Loucy (cell line): ENCODE data around the gene ASPG.

Experiments used
- H2AFZ ChIP-seq: fragments of 200-600 bp; sonication (generic); 2 replicates; pipeline ENCODE4 v1.6.0; 2016; ENCODE audit warnings: antibody characterized with exemption, mild to moderate bottlenecking, low read length, moderate library complexity
- H3F3A ChIP-seq: fragments of 200-600 bp; 2 replicates; pipeline ENCODE4 v1.6.0; 2016; ENCODE audit warnings: antibody characterized with exemption, low read depth, mild to moderate bottlenecking
- H3K27me3 ChIP-seq: fragments of 200-600 bp; sonication (generic); 2 replicates; pipeline ENCODE4 v1.6.1; 2014; ENCODE audit warnings: low read length, mild to moderate bottlenecking; ENCODE audit not compliant: insufficient read depth, poor library complexity, severe bottlenecking
- H3K36me3 ChIP-seq: fragments of 200-600 bp; sonication (generic); 2 replicates; pipeline ENCODE4 v1.6.1; 2016; ENCODE audit warnings: low read length; ENCODE audit not compliant: insufficient read depth
- H3K4me1 ChIP-seq: fragments of 200-600 bp; sonication (generic); 2 replicates; pipeline ENCODE4 v1.5.1; 2014; ENCODE audit warnings: low read length, mild to moderate bottlenecking; ENCODE audit not compliant: insufficient read depth, poor library complexity, severe bottlenecking
- H3K4me2 ChIP-seq: fragments of 200-600 bp; sonication (generic); 2 replicates; pipeline ENCODE4 v1.6.0; 2014; ENCODE audit warnings: antibody characterized with exemption, low read length, low read depth, mild to moderate bottlenecking; ENCODE audit not compliant: poor library complexity, severe bottlenecking
- H3K4me3 ChIP-seq: fragments of 200-600 bp; sonication (generic); 2 replicates; pipeline ENCODE4 v1.5.1; 2014; ENCODE audit warnings: low read length, mild to moderate bottlenecking, mixed read lengths; ENCODE audit not compliant: poor library complexity, severe bottlenecking
- H3K79me2 ChIP-seq: fragments of 200-600 bp; sonication (generic); 2 replicates; pipeline ENCODE4 v1.6.1; 2014; ENCODE audit warnings: low read length; ENCODE audit not compliant: insufficient read depth
- H3K9ac ChIP-seq: fragments of 200-600 bp; sonication (generic); 2 replicates; pipeline ENCODE4 v1.6.0; 2014; ENCODE audit warnings: mild to moderate bottlenecking, low read depth, low read length, moderate library complexity; ENCODE audit not compliant: poor library complexity, severe bottlenecking
- H3K9me2 ChIP-seq: fragments of 200-600 bp; sonication (generic); replicated peaks from 2 replicates; pipeline ENCODE4 v1.6.1; 2016; ENCODE audit warnings: low read depth, low read length, mixed read lengths
- H3K9me3 ChIP-seq: fragments of 200-600 bp; sonication (generic); 2 replicates; pipeline ENCODE4 v1.6.1; 2014; ENCODE audit warnings: mild to moderate bottlenecking, antibody characterized with exemption, low read length, low read depth; ENCODE audit not compliant: insufficient read depth
- H4K20me1 ChIP-seq: fragments of 200-600 bp; sonication (generic); 2 replicates; pipeline ENCODE4 v1.6.0; 2014; ENCODE audit warnings: antibody characterized with exemption, low read length, mild to moderate bottlenecking; ENCODE audit not compliant: insufficient read depth, poor library complexity, severe bottlenecking
- EZH2phosphoT487 ChIP-seq: fragments of 200-600 bp; IDR thresholded peaks from 2 replicates; pipeline ENCODE4 v1.6.1; 2018; ENCODE audit warnings: antibody characterized with exemption, mild to moderate bottlenecking, moderate library complexity, borderline replicate concordance
- TF ChIP-seq, protein P1 (sequence below): fragments of 200-600 bp; sonication (generic); conservative IDR thresholded peaks from 2 replicates; pipeline ENCODE4 v1.5.1; 2014; ENCODE audit warnings: mild to moderate bottlenecking, antibody characterized with exemption, low read length

The ASPG gene

DNA sequence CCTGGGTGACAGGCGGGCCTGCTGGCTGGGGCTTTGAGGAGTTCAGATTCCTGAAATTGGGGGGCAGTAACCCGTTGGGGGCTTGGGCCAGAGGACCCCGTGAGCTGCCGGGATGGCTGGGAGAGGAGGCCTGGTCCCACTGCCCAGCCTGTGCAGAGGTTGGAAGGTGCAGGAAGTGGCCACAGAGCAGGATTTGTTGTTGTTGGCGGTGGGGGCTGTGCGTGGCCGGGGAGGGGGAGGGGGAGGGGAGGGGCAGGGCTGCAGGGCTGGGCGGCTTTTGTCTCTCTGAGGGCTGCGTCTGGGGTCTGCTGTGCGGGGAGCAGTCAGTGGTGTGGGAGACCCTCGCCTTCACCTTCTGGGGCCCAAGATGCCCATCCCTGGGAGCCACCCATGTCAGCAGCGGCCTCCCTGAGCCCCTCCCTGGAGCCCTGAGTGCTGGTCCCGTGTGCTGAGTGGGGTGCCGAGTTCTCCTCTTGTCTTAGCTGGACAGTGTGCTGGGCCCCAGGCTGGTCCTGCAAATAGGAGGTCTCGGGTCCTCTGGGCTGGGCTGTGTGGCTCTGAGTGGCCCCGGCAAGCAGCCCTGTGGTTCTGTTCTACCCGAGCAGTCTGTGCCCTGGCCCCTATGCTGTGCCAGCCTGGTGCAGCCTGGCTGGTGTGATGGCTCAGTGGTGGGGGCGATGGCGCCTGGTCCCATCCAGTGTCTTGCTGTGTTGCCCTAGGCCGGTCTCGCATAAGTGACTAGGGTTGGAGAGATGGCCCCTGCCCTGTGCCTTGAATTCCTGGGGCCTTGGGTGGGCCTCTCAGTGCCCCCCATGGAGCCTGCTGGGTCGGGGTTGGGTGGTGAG, 63.2 kb downstream of the ASPG start:
- H2AFZ ChIP-seq: no peak overlapping the region
- H3K9me3 ChIP-seq: no peaks in the 10 kb centered on the region
- H3K36me3 ChIP-seq: no peaks in the 10 kb centered on the region
- no peaks in the 10 kb centered on the region for H4K20me1 ChIP-seq
- H3K27me3 ChIP-seq: no peaks in the 10 kb centered on the region
- no peaks in the 10 kb centered on the region for H3K4me1 ChIP-seq
- no peak overlapping the region for H3K9ac ChIP-seq
- H3K4me2 ChIP-seq: no peak overlapping the region
- TF ChIP-seq EZH2phosphoT487: no peak
- TF ChIP-seq, protein P1, sequence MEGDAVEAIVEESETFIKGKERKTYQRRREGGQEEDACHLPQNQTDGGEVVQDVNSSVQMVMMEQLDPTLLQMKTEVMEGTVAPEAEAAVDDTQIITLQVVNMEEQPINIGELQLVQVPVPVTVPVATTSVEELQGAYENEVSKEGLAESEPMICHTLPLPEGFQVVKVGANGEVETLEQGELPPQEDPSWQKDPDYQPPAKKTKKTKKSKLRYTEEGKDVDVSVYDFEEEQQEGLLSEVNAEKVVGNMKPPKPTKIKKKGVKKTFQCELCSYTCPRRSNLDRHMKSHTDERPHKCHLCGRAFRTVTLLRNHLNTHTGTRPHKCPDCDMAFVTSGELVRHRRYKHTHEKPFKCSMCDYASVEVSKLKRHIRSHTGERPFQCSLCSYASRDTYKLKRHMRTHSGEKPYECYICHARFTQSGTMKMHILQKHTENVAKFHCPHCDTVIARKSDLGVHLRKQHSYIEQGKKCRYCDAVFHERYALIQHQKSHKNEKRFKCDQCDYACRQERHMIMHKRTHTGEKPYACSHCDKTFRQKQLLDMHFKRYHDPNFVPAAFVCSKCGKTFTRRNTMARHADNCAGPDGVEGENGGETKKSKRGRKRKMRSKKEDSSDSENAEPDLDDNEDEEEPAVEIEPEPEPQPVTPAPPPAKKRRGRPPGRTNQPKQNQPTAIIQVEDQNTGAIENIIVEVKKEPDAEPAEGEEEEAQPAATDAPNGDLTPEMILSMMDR: no peak
- H3K9me2 ChIP-seq: no peaks in the 10 kb centered on the region
- H3K4me3 ChIP-seq: no peak overlapping the region
- no peaks in the 10 kb centered on the region for H3K79me2 ChIP-seq
- H3F3A ChIP-seq: no peaks in the 10 kb centered on the region

DNA sequence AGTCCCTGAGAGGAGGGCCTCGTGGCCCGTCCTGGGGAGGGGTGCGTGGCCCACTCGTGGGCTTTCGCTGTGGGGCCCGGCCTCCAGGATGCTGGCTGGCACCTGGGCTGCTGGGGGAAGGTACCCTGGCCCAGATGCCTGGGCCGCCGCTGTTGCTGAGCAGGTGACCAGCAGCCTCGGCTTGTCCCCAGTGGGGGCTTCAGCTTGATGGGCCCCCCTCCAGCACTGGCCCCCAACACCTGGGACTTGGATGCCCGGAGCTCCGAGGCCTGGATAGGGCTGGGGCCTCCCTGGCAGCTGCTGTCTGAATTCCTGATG, 63.7 kb downstream of the ASPG start:
- no peak for TF ChIP-seq EZH2phosphoT487
- TF ChIP-seq, protein P1: no peak
- Histone ChIP-seq H3F3A (no peaks in the 10 kb centered on the region), H3K9me3 (no peaks in the 10 kb centered on the region), H3K9ac (no peak overlapping the region), H3K36me3 (no peaks in the 10 kb centered on the region), H3K4me2 (no peak overlapping the region), H3K4me1 (no peaks in the 10 kb centered on the region), H3K79me2 (no peaks in the 10 kb centered on the region), H3K9me2 (no peaks in the 10 kb centered on the region), H3K4me3 (no peak overlapping the region), H2AFZ (no peak overlapping the region), H3K27me3 (no peaks in the 10 kb centered on the region), H4K20me1 (no peaks in the 10 kb centered on the region)

DNA sequence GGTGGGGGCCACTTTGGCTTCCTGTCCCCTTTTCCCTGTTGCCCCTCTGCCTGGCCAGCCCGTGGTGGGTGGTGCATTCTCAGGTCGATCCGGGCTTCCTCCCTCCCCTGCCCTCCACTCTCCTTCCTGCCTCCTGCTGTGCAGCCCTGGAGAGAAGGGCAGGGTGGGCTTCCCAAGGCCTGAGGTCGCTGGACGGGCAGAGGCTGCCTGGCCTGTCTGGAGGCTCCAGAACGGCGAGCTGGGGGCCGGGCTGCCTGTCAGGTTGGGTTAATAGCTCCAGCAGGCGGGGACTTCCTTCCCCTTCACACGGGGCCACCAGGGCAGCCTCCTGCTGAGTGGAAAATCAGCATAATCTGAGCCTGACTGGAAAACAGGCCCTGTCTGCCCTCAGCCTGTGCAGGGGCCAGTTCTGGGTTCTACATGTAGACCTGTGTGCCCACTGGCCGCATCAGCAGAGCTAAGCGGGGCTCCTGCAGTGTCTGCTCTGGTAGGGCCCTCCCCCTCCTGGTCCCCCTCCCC, 64.2 kb downstream of the ASPG start:
- no peak overlapping the region for H2AFZ ChIP-seq
- H3K27me3 ChIP-seq: no peaks in the 10 kb centered on the region
- no peaks in the 10 kb centered on the region for H3K36me3 ChIP-seq
- H3F3A ChIP-seq: no peaks in the 10 kb centered on the region
- no peak overlapping the region for H3K9ac ChIP-seq
- H3K4me3 ChIP-seq: no peak overlapping the region
- no peak overlapping the region for H3K4me2 ChIP-seq
- no peaks in the 10 kb centered on the region for H3K9me2 ChIP-seq
- H3K79me2 ChIP-seq: no peaks in the 10 kb centered on the region
- TF ChIP-seq EZH2phosphoT487: no peak
- TF ChIP-seq, protein P1: no peak
- H3K9me3 ChIP-seq: no peaks in the 10 kb centered on the region
- H3K4me1 ChIP-seq: no peaks in the 10 kb centered on the region
- no peaks in the 10 kb centered on the region for H4K20me1 ChIP-seq
